Neuronal stem cell (in vitro differentiated cells): ENCODE measurements around the gene TTC36.

ENCODE experiments used
- DNase-seq: peaks from one replicate; pipeline ENCODE4 v3.0.0-alpha.2; 2013; ENCODE audit warnings: low spot score
- H2AFZ ChIP-seq: one replicate; pipeline ENCODE4 v1.6.1; 2013; ENCODE audit warnings: mild to moderate bottlenecking, low read length, inconsistent platforms
- H2AK5ac ChIP-seq: 2 replicates; pipeline ENCODE4 v1.6.1; 2013; ENCODE audit warnings: low read depth, mild to moderate bottlenecking, inconsistent platforms, low read length, moderate library complexity, mixed read lengths
- H2BK120ac ChIP-seq: 2 replicates; pipeline ENCODE4 v1.6.1; 2013; ENCODE audit warnings: low read depth, mild to moderate bottlenecking, inconsistent platforms, low read length, moderate library complexity, mixed read lengths
- H2BK12ac ChIP-seq: one replicate; pipeline ENCODE4 v1.6.1; 2013; ENCODE audit warnings: low read length, inconsistent platforms
- H2BK15ac ChIP-seq: 2 replicates; pipeline ENCODE4 v1.6.1; 2013; ENCODE audit warnings: mild to moderate bottlenecking, low read length, inconsistent platforms, mixed read lengths
- H2BK5ac ChIP-seq: one replicate; pipeline ENCODE4 v1.6.1; 2013; ENCODE audit warnings: inconsistent platforms, mild to moderate bottlenecking, low read length, moderate library complexity
- H3K14ac ChIP-seq: one replicate; pipeline ENCODE4 v1.6.1; 2013; ENCODE audit warnings: low read length, inconsistent platforms
- H3K18ac ChIP-seq: 2 replicates; pipeline ENCODE4 v1.6.1; 2013; ENCODE audit warnings: low read length, inconsistent platforms
- H3K23ac ChIP-seq: 2 replicates; pipeline ENCODE4 v1.6.1; 2013; ENCODE audit warnings: low read depth, mild to moderate bottlenecking, mixed read lengths, low read length, inconsistent platforms; ENCODE audit not compliant: poor library complexity
- H3K27ac ChIP-seq: replicated peaks from 3 replicates; pipeline ENCODE4 v1.5.1; 2013; ENCODE audit warnings: low read length, inconsistent platforms
- H3K27me3 ChIP-seq, 3 experiments: 2 replicates each; pipeline ENCODE4 v1.6.1; 2013; ENCODE audit warnings: low read length in 3 of 3, mild to moderate bottlenecking in 2 of 3, inconsistent platforms in 1 of 3, low read depth in 1 of 3, mixed read lengths in 1 of 3, moderate library complexity in 1 of 3; ENCODE audit not compliant: control insufficient read depth in 3 of 3, insufficient read depth in 3 of 3
- H3K36me3 ChIP-seq, 2 donors: replicated peaks in 1 of 2; 2 replicates each; pipeline ENCODE4 v1.6.1; 2013; ENCODE audit warnings: low read length in 2 of 2; ENCODE audit not compliant: control insufficient read depth in 2 of 2, insufficient read depth in 2 of 2
- H3K4ac ChIP-seq: 2 replicates; pipeline ENCODE4 v1.6.1; 2013; ENCODE audit warnings: inconsistent platforms, mild to moderate bottlenecking, low read length, moderate library complexity
- H3K4me1 ChIP-seq, 2 donors: 1 replicate in 1 of 2; 2 replicates in 1 of 2; pipeline ENCODE4 v1.6.1; 2013; ENCODE audit warnings: low read length in 2 of 2, low read depth in 1 of 2; ENCODE audit not compliant: control insufficient read depth in 2 of 2, insufficient read depth in 1 of 2
- H3K4me2 ChIP-seq: one replicate; pipeline ENCODE4 v1.6.1; 2013; ENCODE audit warnings: mild to moderate bottlenecking, low read length, inconsistent platforms; ENCODE audit not compliant: insufficient read depth, poor library complexity, severe bottlenecking
- H3K4me3 ChIP-seq, 2 donors: 2 replicates each; pipeline ENCODE4 v1.5.1; 2013; ENCODE audit warnings: low read length in 2 of 2, mild to moderate bottlenecking in 2 of 2, inconsistent platforms in 1 of 2, moderate library complexity in 1 of 2
- H3K79me1 ChIP-seq: one replicate; pipeline ENCODE4 v1.6.1; 2013; ENCODE audit warnings: low read depth, mild to moderate bottlenecking, inconsistent platforms, low read length, moderate library complexity
- H3K9ac ChIP-seq: one replicate; pipeline ENCODE4 v1.6.1; 2013; ENCODE audit warnings: mild to moderate bottlenecking, low read depth, low read length, inconsistent platforms; ENCODE audit not compliant: poor library complexity
- H3K9me3 ChIP-seq, 2 donors: replicated peaks in 1 of 2; 2 replicates each; pipeline versions ENCODE3 to v1.6.1; 2013; ENCODE audit warnings: low read length in 2 of 2, mild to moderate bottlenecking in 2 of 2, inconsistent platforms in 1 of 2, low read depth in 1 of 2, mixed read lengths in 1 of 2, moderate library complexity in 1 of 2; ENCODE audit not compliant: control insufficient read depth in 2 of 2, insufficient read depth in 1 of 2
- H4K8ac ChIP-seq: one replicate; pipeline ENCODE4 v1.6.1; 2013; ENCODE audit warnings: low read depth, mild to moderate bottlenecking, inconsistent platforms, low read length, moderate library complexity
- H4K91ac ChIP-seq: one replicate; pipeline ENCODE4 v1.6.1; 2013; ENCODE audit warnings: low read length, low read depth, mild to moderate bottlenecking, inconsistent platforms; ENCODE audit not compliant: poor library complexity
- WGBS, 2 donors: extraction: QIAGEN DNeasy Blood & Tissue Kit; methylation state at CpG; one replicate each; pipeline ENCODE4 v1.1.7; 2013; ENCODE audit warnings: missing lambda C conversion rate in 2 of 2, mixed read lengths in 1 of 2; ENCODE audit not compliant: insufficient read length in 2 of 2, insufficient replicate concordance in 1 of 2; ENCODE audit errors: extremely low coverage in 2 of 2; 5-methylcytosine and 5-hydroxymethylcytosine counted together

Gene TTC36

GRCh38 chr11:118511601-118512000 is 15.7 kb upstream of the TTC36 start:
- Histone ChIP-seq H3K27ac (no peak overlapping the region), H4K8ac (no peak overlapping the region), H3K14ac (no peak overlapping the region), H2AK5ac (no peak overlapping the region), H3K23ac (no peak overlapping the region), H3K27me3 (no peaks in the 10 kb centered on the region), H2BK12ac (no peak overlapping the region), H4K91ac (no peak overlapping the region), H3K79me1 (no peaks in the 10 kb centered on the region), H3K4ac (no peak overlapping the region), H3K4me1 (no peaks in the 10 kb centered on the region), H2BK120ac (no peak overlapping the region), H3K36me3 (peaks cover 48 to 96% of the 10 kb centered on the region in 2 donors), H2AFZ (no peak overlapping the region), H2BK5ac (no peak overlapping the region), H3K4me2 (no peak overlapping the region), H3K4me3 (no peak overlapping the region), H2BK15ac (no peak overlapping the region), H3K9ac (no peak overlapping the region), H3K18ac (no peak overlapping the region), H3K9me3 (no peaks in the 10 kb centered on the region)
- no CpG with 5 or more reads among the region's 5 CpGs for WGBS, 2 donors
- no peak for DNase-seq

- Histone ChIP-seq H3K4me2 (no peak overlapping the region), H4K8ac (no peak overlapping the region), H3K36me3 (peaks cover 47 to 90% of the 10 kb centered on the region in 2 donors), H3K23ac (no peak overlapping the region), H3K79me1 (no peaks in the 10 kb centered on the region), H3K14ac (no peak overlapping the region), H4K91ac (no peak overlapping the region), H3K4ac (no peak overlapping the region), H3K27me3 (no peaks in the 10 kb centered on the region), H2BK120ac (no peak overlapping the region), H3K9me3 (no peaks in the 10 kb centered on the region), H2AK5ac (no peak overlapping the region), H3K27ac (no peak overlapping the region), H2AFZ (no peak overlapping the region), H3K4me1 (no peaks in the 10 kb centered on the region), H3K18ac (no peak overlapping the region), H2BK12ac (no peak overlapping the region), H2BK15ac (no peak overlapping the region), H3K4me3 (no peak overlapping the region), H3K9ac (no peak overlapping the region), H2BK5ac (no peak overlapping the region)
- DNase-seq = no peak
- no CpG with 5 or more reads among the region's 7 CpGs for WGBS, 2 donors
Measured at GRCh38 chr11:118514103-118514502, 13.2 kb upstream of the TTC36 start.

GRCh38 chr11:118519549-118519948 is 7.7 kb upstream of the TTC36 start:
- Histone ChIP-seq H3K23ac (no peak overlapping the region), H2AK5ac (no peak overlapping the region), H3K4me1 (no peaks in the 10 kb centered on the region), H4K91ac (no peak overlapping the region), H3K18ac (no peak overlapping the region), H2AFZ (no peak overlapping the region), H3K4me2 (no peak overlapping the region), H3K36me3 (peaks cover 63 to 91% of the 10 kb centered on the region in 2 donors), H3K27me3 (no peaks in the 10 kb centered on the region), H3K4ac (no peak overlapping the region), H3K9ac (no peak overlapping the region), H2BK5ac (no peak overlapping the region), H3K27ac (no peak overlapping the region), H3K4me3 (no peak overlapping the region), H4K8ac (no peak overlapping the region), H2BK12ac (no peak overlapping the region), H3K79me1 (no peaks in the 10 kb centered on the region), H3K14ac (no peak overlapping the region), H2BK15ac (no peak overlapping the region), H2BK120ac (no peak overlapping the region), H3K9me3 (peaks cover 0 to 1% of the 10 kb centered on the region in 2 donors)
- DNase-seq = no peak
- no CpG with 5 or more reads among the region's 6 CpGs for WGBS, 2 donors

GRCh38 chr11:118521892-118522311 is 5.4 kb upstream of the TTC36 start:
- no peak overlapping the region for H2BK15ac ChIP-seq
- DNase-seq = no peak
- H4K91ac ChIP-seq = no peak overlapping the region
- H2BK12ac ChIP-seq = no peak overlapping the region
- H2AK5ac ChIP-seq = no peak overlapping the region
- WGBS, 2 donors = no CpG with 5 or more reads among the region's 13 CpGs
- no peak overlapping the region for H3K4me3 ChIP-seq
- H3K9ac ChIP-seq = no peak overlapping the region
- H3K9me3 ChIP-seq = peaks cover 0 to 1% of the 10 kb centered on the region in 2 donors
- no peak overlapping the region for H2BK5ac ChIP-seq
- no peak overlapping the region for H3K18ac ChIP-seq
- no peak overlapping the region for H3K4me2 ChIP-seq
- no peaks in the 10 kb centered on the region for H3K79me1 ChIP-seq
- peaks cover 54 to 91% of the 10 kb centered on the region in 2 donors for H3K36me3 ChIP-seq
- no peaks in the 10 kb centered on the region for H3K27me3 ChIP-seq
- H2AFZ ChIP-seq = no peak overlapping the region
- no peaks in the 10 kb centered on the region for H3K4me1 ChIP-seq
- no peak overlapping the region for H3K4ac ChIP-seq
- H4K8ac ChIP-seq = no peak overlapping the region
- H3K23ac ChIP-seq = no peak overlapping the region
- H2BK120ac ChIP-seq = no peak overlapping the region
- no peak overlapping the region for H3K27ac ChIP-seq
- H3K14ac ChIP-seq = no peak overlapping the region
